ENCODE measurements around the gene PSME2.

Gene PSME2

DNA sequence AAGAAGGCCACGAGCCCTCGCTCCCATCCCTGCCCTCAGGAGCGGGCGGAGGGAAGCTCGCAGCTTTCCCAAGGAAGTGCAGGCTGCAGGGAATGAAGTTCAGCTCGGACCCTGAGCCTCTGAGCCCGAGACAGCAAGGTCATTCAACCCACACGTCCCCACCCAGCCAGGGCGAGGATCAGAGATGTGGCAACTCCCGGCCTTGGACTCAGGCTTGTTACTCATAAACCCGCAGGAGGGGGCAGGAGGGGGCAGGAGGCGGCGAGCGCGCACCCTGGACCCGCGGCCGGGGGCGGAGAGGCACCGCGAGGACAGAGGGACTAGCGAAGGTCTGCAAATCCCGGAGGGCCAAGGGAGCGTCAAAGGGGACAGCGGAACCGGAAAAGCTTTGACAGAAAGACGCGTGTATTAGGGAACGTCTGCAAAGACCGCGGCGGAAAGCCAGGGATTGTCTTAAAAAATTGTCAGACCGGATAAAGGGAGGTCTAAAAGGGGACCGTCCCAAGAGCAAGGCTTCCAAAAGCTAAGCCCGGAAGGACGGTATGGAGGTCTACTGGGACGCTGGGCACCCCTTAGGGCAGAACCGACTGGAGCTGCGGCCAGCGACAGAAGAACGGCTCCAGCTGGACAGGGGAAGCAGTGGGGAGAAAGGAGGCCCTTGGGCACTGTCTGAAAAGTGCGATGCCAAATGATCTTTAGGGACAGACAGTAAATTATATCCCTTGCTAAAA lies 32.4 kb downstream of the PSME2 start (continued):
- TF ChIP-seq, protein P1, sequence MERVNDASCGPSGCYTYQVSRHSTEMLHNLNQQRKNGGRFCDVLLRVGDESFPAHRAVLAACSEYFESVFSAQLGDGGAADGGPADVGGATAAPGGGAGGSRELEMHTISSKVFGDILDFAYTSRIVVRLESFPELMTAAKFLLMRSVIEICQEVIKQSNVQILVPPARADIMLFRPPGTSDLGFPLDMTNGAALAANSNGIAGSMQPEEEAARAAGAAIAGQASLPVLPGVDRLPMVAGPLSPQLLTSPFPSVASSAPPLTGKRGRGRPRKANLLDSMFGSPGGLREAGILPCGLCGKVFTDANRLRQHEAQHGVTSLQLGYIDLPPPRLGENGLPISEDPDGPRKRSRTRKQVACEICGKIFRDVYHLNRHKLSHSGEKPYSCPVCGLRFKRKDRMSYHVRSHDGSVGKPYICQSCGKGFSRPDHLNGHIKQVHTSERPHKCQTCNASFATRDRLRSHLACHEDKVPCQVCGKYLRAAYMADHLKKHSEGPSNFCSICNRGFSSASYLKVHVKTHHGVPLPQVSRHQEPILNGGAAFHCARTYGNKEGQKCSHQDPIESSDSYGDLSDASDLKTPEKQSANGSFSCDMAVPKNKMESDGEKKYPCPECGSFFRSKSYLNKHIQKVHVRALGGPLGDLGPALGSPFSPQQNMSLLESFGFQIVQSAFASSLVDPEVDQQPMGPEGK (tag by site-specific recombination; IDR thresholded peaks at IDR 0.05) = peak; percentile 94
- TF ChIP-seq, protein P2, sequence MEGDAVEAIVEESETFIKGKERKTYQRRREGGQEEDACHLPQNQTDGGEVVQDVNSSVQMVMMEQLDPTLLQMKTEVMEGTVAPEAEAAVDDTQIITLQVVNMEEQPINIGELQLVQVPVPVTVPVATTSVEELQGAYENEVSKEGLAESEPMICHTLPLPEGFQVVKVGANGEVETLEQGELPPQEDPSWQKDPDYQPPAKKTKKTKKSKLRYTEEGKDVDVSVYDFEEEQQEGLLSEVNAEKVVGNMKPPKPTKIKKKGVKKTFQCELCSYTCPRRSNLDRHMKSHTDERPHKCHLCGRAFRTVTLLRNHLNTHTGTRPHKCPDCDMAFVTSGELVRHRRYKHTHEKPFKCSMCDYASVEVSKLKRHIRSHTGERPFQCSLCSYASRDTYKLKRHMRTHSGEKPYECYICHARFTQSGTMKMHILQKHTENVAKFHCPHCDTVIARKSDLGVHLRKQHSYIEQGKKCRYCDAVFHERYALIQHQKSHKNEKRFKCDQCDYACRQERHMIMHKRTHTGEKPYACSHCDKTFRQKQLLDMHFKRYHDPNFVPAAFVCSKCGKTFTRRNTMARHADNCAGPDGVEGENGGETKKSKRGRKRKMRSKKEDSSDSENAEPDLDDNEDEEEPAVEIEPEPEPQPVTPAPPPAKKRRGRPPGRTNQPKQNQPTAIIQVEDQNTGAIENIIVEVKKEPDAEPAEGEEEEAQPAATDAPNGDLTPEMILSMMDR (tag by site-specific recombination; IDR thresholded peaks at IDR 0.05) = no peak; the same call in 1 of the 2 replicates
- no peak for TF ChIP-seq ZNF530 (tag by site-specific recombination; IDR thresholded peaks at IDR 0.05; ENCODE audit: low read depth)
- TF ChIP-seq, protein P3, sequence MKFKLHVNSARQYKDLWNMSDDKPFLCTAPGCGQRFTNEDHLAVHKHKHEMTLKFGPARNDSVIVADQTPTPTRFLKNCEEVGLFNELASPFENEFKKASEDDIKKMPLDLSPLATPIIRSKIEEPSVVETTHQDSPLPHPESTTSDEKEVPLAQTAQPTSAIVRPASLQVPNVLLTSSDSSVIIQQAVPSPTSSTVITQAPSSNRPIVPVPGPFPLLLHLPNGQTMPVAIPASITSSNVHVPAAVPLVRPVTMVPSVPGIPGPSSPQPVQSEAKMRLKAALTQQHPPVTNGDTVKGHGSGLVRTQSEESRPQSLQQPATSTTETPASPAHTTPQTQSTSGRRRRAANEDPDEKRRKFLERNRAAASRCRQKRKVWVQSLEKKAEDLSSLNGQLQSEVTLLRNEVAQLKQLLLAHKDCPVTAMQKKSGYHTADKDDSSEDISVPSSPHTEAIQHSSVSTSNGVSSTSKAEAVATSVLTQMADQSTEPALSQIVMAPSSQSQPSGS (tag by site-specific recombination; IDR thresholded peaks at IDR 0.05; ENCODE audit: low read depth) = no peak
- peak; percentile 86 for TF ChIP-seq EGR2 (tag by site-specific recombination; IDR thresholded peaks at IDR 0.05; ENCODE audit: low read depth)
- no peak for TF ChIP-seq GLI2 (tag by site-specific recombination; IDR thresholded peaks at IDR 0.05; ENCODE audit: borderline replicate concordance, low read depth)
- TF ChIP-seq ZNF473 (tag by site-specific recombination; IDR thresholded peaks at IDR 0.05) = no peak
- TF ChIP-seq, protein P4, sequence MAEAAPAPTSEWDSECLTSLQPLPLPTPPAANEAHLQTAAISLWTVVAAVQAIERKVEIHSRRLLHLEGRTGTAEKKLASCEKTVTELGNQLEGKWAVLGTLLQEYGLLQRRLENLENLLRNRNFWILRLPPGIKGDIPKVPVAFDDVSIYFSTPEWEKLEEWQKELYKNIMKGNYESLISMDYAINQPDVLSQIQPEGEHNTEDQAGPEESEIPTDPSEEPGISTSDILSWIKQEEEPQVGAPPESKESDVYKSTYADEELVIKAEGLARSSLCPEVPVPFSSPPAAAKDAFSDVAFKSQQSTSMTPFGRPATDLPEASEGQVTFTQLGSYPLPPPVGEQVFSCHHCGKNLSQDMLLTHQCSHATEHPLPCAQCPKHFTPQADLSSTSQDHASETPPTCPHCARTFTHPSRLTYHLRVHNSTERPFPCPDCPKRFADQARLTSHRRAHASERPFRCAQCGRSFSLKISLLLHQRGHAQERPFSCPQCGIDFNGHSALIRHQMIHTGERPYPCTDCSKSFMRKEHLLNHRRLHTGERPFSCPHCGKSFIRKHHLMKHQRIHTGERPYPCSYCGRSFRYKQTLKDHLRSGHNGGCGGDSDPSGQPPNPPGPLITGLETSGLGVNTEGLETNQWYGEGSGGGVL (tag by site-specific recombination; IDR thresholded peaks at IDR 0.05) = peak; percentile 99
- 0 out of 2 replicates have a peak, but pooled peaks have one; percentile 30 for TF ChIP-seq ZNF660 (tag by site-specific recombination; IDR thresholded peaks at IDR 0.05)
- 0 out of 2 replicates have a peak, but pooled peaks have one; percentile 33 for TF ChIP-seq ZNF561 (tag by site-specific recombination; IDR thresholded peaks at IDR 0.05; ENCODE audit: borderline replicate concordance)
- TF ChIP-seq KLF10 (tag by site-specific recombination; IDR thresholded peaks at IDR 0.05) = no peak
- TF ChIP-seq ZFP37 (tag by site-specific recombination; IDR thresholded peaks at IDR 0.05) = no peak
- TF ChIP-seq ZNF114 (tag by site-specific recombination; IDR thresholded peaks at IDR 0.05) = no peak
- TF ChIP-seq, protein P5, sequence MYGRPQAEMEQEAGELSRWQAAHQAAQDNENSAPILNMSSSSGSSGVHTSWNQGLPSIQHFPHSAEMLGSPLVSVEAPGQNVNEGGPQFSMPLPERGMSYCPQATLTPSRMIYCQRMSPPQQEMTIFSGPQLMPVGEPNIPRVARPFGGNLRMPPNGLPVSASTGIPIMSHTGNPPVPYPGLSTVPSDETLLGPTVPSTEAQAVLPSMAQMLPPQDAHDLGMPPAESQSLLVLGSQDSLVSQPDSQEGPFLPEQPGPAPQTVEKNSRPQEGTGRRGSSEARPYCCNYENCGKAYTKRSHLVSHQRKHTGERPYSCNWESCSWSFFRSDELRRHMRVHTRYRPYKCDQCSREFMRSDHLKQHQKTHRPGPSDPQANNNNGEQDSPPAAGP (tag by site-specific recombination; IDR thresholded peaks at IDR 0.05) = peak; percentile 67; the same call in 1 of the 2 replicates
- peak; percentile 48; the same call in 1 of the 2 replicates for TF ChIP-seq ZNF2 (tag by site-specific recombination; IDR thresholded peaks at IDR 0.05)
- TF ChIP-seq ZNF777 (tag by site-specific recombination; IDR thresholded peaks at IDR 0.05; ENCODE audit: borderline replicate concordance) = no peak
- TF ChIP-seq, protein P6, sequence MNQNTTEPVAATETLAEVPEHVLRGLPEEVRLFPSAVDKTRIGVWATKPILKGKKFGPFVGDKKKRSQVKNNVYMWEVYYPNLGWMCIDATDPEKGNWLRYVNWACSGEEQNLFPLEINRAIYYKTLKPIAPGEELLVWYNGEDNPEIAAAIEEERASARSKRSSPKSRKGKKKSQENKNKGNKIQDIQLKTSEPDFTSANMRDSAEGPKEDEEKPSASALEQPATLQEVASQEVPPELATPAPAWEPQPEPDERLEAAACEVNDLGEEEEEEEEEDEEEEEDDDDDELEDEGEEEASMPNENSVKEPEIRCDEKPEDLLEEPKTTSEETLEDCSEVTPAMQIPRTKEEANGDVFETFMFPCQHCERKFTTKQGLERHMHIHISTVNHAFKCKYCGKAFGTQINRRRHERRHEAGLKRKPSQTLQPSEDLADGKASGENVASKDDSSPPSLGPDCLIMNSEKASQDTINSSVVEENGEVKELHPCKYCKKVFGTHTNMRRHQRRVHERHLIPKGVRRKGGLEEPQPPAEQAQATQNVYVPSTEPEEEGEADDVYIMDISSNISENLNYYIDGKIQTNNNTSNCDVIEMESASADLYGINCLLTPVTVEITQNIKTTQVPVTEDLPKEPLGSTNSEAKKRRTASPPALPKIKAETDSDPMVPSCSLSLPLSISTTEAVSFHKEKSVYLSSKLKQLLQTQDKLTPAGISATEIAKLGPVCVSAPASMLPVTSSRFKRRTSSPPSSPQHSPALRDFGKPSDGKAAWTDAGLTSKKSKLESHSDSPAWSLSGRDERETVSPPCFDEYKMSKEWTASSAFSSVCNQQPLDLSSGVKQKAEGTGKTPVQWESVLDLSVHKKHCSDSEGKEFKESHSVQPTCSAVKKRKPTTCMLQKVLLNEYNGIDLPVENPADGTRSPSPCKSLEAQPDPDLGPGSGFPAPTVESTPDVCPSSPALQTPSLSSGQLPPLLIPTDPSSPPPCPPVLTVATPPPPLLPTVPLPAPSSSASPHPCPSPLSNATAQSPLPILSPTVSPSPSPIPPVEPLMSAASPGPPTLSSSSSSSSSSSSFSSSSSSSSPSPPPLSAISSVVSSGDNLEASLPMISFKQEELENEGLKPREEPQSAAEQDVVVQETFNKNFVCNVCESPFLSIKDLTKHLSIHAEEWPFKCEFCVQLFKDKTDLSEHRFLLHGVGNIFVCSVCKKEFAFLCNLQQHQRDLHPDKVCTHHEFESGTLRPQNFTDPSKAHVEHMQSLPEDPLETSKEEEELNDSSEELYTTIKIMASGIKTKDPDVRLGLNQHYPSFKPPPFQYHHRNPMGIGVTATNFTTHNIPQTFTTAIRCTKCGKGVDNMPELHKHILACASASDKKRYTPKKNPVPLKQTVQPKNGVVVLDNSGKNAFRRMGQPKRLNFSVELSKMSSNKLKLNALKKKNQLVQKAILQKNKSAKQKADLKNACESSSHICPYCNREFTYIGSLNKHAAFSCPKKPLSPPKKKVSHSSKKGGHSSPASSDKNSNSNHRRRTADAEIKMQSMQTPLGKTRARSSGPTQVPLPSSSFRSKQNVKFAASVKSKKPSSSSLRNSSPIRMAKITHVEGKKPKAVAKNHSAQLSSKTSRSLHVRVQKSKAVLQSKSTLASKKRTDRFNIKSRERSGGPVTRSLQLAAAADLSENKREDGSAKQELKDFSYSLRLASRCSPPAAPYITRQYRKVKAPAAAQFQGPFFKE (tag by site-specific recombination; IDR thresholded peaks at IDR 0.05; ENCODE audit: borderline replicate concordance) = no peak
- peak; percentile 97 for TF ChIP-seq ZNF701 (tag by site-specific recombination; IDR thresholded peaks at IDR 0.05)
- TF ChIP-seq PRDM1 (tag by site-specific recombination; IDR thresholded peaks at IDR 0.05) = no peak
- peak; percentile 29; the same call in 1 of the 2 replicates for TF ChIP-seq ZNF184 (tag by site-specific recombination; IDR thresholded peaks at IDR 0.05)
- TF ChIP-seq, protein P7, sequence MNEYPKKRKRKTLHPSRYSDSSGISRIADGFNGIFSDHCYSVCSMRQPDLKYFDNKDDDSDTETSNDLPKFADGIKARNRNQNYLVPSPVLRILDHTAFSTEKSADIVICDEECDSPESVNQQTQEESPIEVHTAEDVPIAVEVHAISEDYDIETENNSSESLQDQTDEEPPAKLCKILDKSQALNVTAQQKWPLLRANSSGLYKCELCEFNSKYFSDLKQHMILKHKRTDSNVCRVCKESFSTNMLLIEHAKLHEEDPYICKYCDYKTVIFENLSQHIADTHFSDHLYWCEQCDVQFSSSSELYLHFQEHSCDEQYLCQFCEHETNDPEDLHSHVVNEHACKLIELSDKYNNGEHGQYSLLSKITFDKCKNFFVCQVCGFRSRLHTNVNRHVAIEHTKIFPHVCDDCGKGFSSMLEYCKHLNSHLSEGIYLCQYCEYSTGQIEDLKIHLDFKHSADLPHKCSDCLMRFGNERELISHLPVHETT (tag by site-specific recombination; IDR thresholded peaks at IDR 0.05) = peak; percentile 73; the same call in 1 of the 2 replicates
- no peak for TF ChIP-seq ZNF585B (tag by site-specific recombination; IDR thresholded peaks at IDR 0.05)
